Transverse colon (tissue), 4 donors: ENCODE results near the gene POC5. TPM values are rescaled to one million over a fixed set of nuclear protein-coding genes. Genes with fewer than 3 reads are reported as not detected.

Source experiments
- DNase-seq: peaks from one replicate; pipeline ENCODE4 v3.0.0-alpha.2; 2019
- H3K27ac ChIP-seq, 4 donors: fragments of 200-600 bp; sonication (generic); 2 replicates each; pipeline ENCODE4 v1.5.1; 2016 to 2018; ENCODE audit warnings: inconsistent platforms in 4 of 4
- H3K27me3 ChIP-seq: fragments of 200-600 bp; sonication (generic); 2 replicates; pipeline ENCODE4 v1.5.1; 2017; ENCODE audit warnings: inconsistent platforms
- H3K36me3 ChIP-seq, 4 donors: fragments of 200-600 bp; sonication (generic); 2 replicates each; pipeline ENCODE4 v1.5.1; 2017 to 2019; ENCODE audit warnings: inconsistent platforms in 4 of 4
- H3K4me1 ChIP-seq, 4 donors: fragments of 200-600 bp; sonication (generic); 2 replicates each; pipeline ENCODE4 v1.5.1; 2017 to 2020; ENCODE audit warnings: inconsistent platforms in 4 of 4
- H3K4me3 ChIP-seq, 4 donors: fragments of 200-600 bp; sonication (generic); 1 replicate in 1 of 4; 2 replicates in 3 of 4; pipeline versions ENCODE4 v1.5.1 to v1.6.1; 2017 to 2019; ENCODE audit warnings: inconsistent platforms in 4 of 4
- H3K9me3 ChIP-seq, 2 donors: fragments of 200-600 bp; sonication (generic); 2 replicates each; pipeline ENCODE4 v1.5.1; 2017 to 2019; ENCODE audit warnings: inconsistent platforms in 2 of 2
- CTCF ChIP-seq, 5 experiments: fragments of 200-600 bp in 3 of 5; fragments of 450-650 bp in 2 of 5; sonication (generic) in 3 of 5; IDR thresholded peaks; 1 replicate in 2 of 5; 2 replicates in 3 of 5; pipeline ENCODE4 v1.5.1; 2016 to 2017; ENCODE audit warnings: antibody characterized with exemption in 5 of 5, inconsistent platforms in 3 of 5, mild to moderate bottlenecking in 2 of 5, moderate library complexity in 1 of 5
- EP300 ChIP-seq: sonication (generic); formaldehyde crosslinking; IDR thresholded peaks from one replicate; pipeline ENCODE4 v1.6.1; 2017; ENCODE audit warnings: antibody characterized with exemption, low read depth
- POLR2A ChIP-seq: fragments of 450-650 bp; IDR thresholded peaks from one replicate; pipeline ENCODE4 v1.6.1; 2016; ENCODE audit warnings: antibody characterized with exemption, mild to moderate bottlenecking, moderate library complexity
- POLR2AphosphoS5 ChIP-seq, 3 donors: sonication (generic); formaldehyde crosslinking; IDR thresholded peaks; one replicate each; pipeline ENCODE4 v1.6.1; 2016; ENCODE audit warnings: antibody characterized with exemption in 3 of 3
- WGBS, 2 donors: methylation state at CpG; one replicate each; pipeline ENCODE4 v1.1.5; 2018; ENCODE audit warnings: low coverage in 1 of 2; 5-methylcytosine and 5-hydroxymethylcytosine counted together
- in situ Hi-C, 4 donors: fragments of 200-750 bp; cut with MboI; loops; one replicate each; pipeline versions ENCODE4 v1.15.0 to v1.15.1; 2017; ENCODE audit warnings: low sequenced_read_pairs in 3 of 4, low pct_ligation_motif_present in 1 of 4, low pct_unique_long_range_greater_than_20kb in 1 of 4
- intact Hi-C: fragments of 100-400 bp; cut with DNase I; formaldehyde crosslinking; loops from one replicate; pipeline ENCODE4 v1.15.1; 2023; ENCODE audit warnings: low total_unique reads
- total RNA-seq, 4 donors: library from RNA; depleted of rRNA; stranded (reverse); fragments of >200 nt; gene quantifications; one replicate each; pipeline ENCODE4 v1.1.0, GENCODE V29; 2016

The POC5 gene
- total RNA-seq, 4 donors from 2014 or later = 5.8 to 13.5 (median 11.1) TPM

DNA sequence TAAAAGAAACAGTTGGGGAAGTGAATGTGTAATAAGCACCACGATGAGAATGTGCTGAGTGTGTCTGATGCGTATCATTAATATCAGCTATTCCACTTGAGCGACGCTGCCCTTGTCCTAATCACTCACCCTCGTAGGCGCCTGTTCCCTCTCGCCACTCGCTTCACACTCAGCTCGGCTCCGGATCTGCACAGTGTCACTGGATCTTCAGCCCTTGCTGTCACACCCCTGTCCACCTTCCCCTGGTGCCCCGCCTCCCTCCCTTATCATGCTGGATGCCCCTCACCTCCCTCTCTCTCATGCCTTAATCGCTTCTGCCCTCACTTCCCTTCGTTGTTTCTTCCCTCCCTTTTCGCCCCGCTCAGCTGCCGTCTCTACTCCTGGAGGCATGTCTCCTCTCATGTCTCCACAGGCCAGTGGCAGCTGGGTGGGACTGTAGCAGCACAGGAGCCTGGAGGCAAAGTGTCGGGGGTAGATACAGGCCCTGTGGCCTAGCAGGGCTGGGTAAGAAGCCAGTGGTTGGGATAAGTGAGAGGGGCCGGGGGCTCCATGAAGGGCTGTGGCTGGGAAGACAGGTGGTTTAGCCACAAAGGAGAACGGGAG is 62.4 kb downstream of the POC5 start:
- no peaks in the 10 kb centered on the region for H3K9me3 ChIP-seq
- H3K4me1 ChIP-seq = peaks cover 0 to 5% (median 0%) of the 10 kb centered on the region in 4 donors
- H3K36me3 ChIP-seq = no peaks in the 10 kb centered on the region
- no peak overlapping the region for H3K4me3 ChIP-seq
- no peak for DNase-seq
- in situ Hi-C loops (loop anchor here in 1 of 4 donors (25.0 kb wide), 1 partner anchor 417 kb away; the partner anchor contains the start of gene ANKRD31), intact Hi-C loops (no loop called here)
- TF ChIP-seq EP300 = no peak
- TF ChIP-seq POLR2A = no peak
- TF ChIP-seq CTCF (IDR thresholded peaks at IDR 0.05) = no peak
- no peak for TF ChIP-seq POLR2AphosphoS5 (IDR thresholded peaks at IDR 0.05)
- WGBS, 2 donors = 92 to 93% methylated on average over 12 to 19 of the region's 19 CpGs
- no peaks in the 10 kb centered on the region for H3K27me3 ChIP-seq
- no peak overlapping the region for H3K27ac ChIP-seq

- 64 to 75% methylated on average over 2 of the region's 2 CpGs for WGBS, 2 donors
- H3K27ac ChIP-seq = no peak overlapping the region
- intact Hi-C loops (no loop called here), in situ Hi-C loops (loop anchor here in 1 of 4 donors (25.0 kb wide), 1 partner anchor 416 kb away; the partner anchor contains the start of gene ANKRD31)
- TF ChIP-seq POLR2AphosphoS5 (IDR thresholded peaks at IDR 0.05) (no peak), EP300 (no peak), POLR2A (no peak), CTCF (IDR thresholded peaks at IDR 0.05) (no peak)
- DNase-seq = no peak
- no peaks in the 10 kb centered on the region for H3K27me3 ChIP-seq
- no peaks in the 10 kb centered on the region for H3K9me3 ChIP-seq
- no peak overlapping the region for H3K4me3 ChIP-seq
- no peaks in the 10 kb centered on the region for H3K36me3 ChIP-seq
- H3K4me1 ChIP-seq = peaks cover 0 to 5% (median 0%) of the 10 kb centered on the region in 4 donors
Observed at GRCh38 chr5:75653521-75653920, 63.7 kb downstream of the POC5 start.

DNA sequence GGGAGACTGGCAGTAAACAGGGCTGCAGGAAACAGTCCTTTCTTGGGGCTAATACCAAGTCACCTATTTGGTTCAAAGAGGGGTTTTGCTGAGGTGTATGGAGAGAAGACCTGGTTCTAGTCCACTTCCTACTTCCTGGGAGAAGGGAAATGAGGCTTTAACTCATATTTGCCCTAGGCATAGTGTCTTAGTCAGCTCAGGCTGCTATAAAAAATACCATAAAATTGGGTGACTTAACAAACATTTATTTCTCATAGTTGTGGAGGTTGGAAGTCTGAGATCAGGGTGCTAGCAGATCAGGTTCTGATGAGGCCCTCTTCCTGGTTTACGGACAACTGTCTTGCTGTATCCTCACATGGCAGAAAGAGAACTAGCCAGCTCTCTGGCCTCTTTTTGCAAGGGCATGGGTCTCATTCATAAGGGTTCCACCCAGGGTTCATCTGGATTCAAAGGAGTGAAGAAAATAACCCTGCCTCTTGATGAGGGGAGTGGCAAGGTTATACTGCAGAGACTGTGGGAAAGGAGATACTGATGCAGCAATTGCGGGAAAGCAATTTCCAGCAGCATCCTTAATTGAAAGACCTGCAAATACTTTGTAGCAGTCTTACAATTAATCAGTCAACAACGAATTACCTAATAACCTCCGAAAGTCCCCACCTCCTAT is 65.5 kb downstream of the POC5 start:
- Histone ChIP-seq H3K27me3 (no peaks in the 10 kb centered on the region), H3K9me3 (no peaks in the 10 kb centered on the region), H3K4me1 (peaks cover 0 to 8% (median 0%) of the 10 kb centered on the region in 4 donors), H3K4me3 (no peak overlapping the region), H3K27ac (peak overlapping the region; percentile 5 to 36 (median 24)), H3K36me3 (no peaks in the 10 kb centered on the region)
- in situ Hi-C loops (loop anchor here in 1 of 4 donors (25.0 kb wide), 1 partner anchor 414 kb away; the partner anchor contains the start of gene ANKRD31), intact Hi-C loops (no loop called here)
- DNase-seq = no peak
- 53 to 70% methylated on average over 3 to 4 of the region's 4 CpGs for WGBS, 2 donors
- TF ChIP-seq EP300 = no peak
- no peak for TF ChIP-seq POLR2A
- no peak for TF ChIP-seq POLR2AphosphoS5 (IDR thresholded peaks at IDR 0.05)
- TF ChIP-seq CTCF (IDR thresholded peaks at IDR 0.05) = no peak

- intact Hi-C loops (no loop called here), in situ Hi-C loops (no loop called here)
- Histone ChIP-seq H3K36me3 (no peaks in the 10 kb centered on the region), H3K9me3 (no peaks in the 10 kb centered on the region), H3K4me3 (no peak overlapping the region), H3K27me3 (no peaks in the 10 kb centered on the region), H3K27ac (peak overlapping the region in 1 of 4 donors; percentile 27), H3K4me1 (peaks cover 0 to 6% (median 0%) of the 10 kb centered on the region in 4 donors)
- TF ChIP-seq POLR2AphosphoS5 (IDR thresholded peaks at IDR 0.05) = peak in 1 of 3 donors; percentile 19
- no peak for TF ChIP-seq CTCF (IDR thresholded peaks at IDR 0.05)
- WGBS, 2 donors = 33 to 54% methylated on average over 2 of the region's 2 CpGs
- peak; percentile 52 for DNase-seq
Observed at GRCh38 chr5:75648712-75649111, 68.5 kb downstream of the POC5 start.
